SU-DHL-6 (cell line): ENCODE results near the gene ARHGAP21.

Experiments
- CTCF ChIP-seq: fragments of 200-600 bp; sonication (generic); IDR thresholded peaks from one replicate; pipeline ENCODE4 v1.5.1; 2017; ENCODE audit warnings: antibody characterized with exemption, mild to moderate bottlenecking, low read length, moderate library complexity; ENCODE audit not compliant: insufficient read depth, poor library complexity, severe bottlenecking
- EZH2phosphoT487 ChIP-seq: fragments of 200-600 bp; sonication (generic), shearing (Covaris generic); conservative IDR thresholded peaks from 2 replicates; pipeline ENCODE4 v1.6.1; 2018; ENCODE audit warnings: mild to moderate bottlenecking, antibody characterized with exemption, low read length, moderate library complexity, mixed read lengths

DNA sequence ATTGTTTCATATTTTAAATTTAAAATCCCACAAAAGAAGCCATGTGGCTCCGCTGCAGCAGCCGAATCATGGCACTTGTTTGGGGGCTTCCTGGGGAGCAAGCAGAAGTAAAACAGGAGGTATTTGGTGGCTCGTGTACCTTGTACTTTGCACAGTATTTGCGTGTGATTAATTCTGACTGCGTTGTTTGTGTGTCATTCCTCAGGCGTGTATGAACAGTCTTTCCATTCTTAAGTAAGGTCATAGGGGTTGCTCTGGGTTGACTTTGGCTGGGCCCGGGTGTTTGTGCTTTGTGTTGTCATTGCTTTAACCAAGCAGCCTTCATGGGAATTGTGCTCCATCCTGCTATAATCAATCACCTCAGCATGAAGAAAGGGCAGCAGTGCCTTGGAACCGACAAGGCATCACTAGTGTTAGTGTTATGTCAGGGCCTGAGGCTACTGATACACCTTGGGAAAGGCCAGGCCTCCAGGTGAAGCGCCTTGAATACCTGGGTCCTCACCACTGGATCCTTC, 182.4 kb downstream of the ARHGAP21 start:
- no peak for TF ChIP-seq CTCF
- TF ChIP-seq EZH2phosphoT487, result no peak
